Activated gamma-delta T cell (primary cell): ENCODE data around the gene RPA1.
"Not testable (repeated sequence)": the region's sequence is repeated elsewhere in the genome, so short reads cannot be mapped to it uniquely, and the experiment has no call there.

Experiments
- DNase-seq: peaks from one replicate; lab custom pipeline; 2025; lab: John Stamatoyannopoulos, UW

The RPA1 gene

GRCh38 chr17:1878419-1879121, 48.8 kb downstream of the RPA1 start:
- DNase-seq: no peak

GRCh38 chr17:1880851-1881630, 51.2 kb downstream of the RPA1 start:
- no peak for DNase-seq

- no peak for DNase-seq
Measured at GRCh38 chr17:1882836-1883235, 53.0 kb downstream of the RPA1 start.

GRCh38 chr17:1883536-1883935, 53.7 kb downstream of the RPA1 start:
- no peak for DNase-seq

GRCh38 chr17:1888741-1889140, 58.9 kb downstream of the RPA1 start:
- DNase-seq: no peak

GRCh38 chr17:1890758-1891450, 61.1 kb downstream of the RPA1 start:
- no peak for DNase-seq

GRCh38 chr17:1894753-1895339, 65.0 kb downstream of the RPA1 start:
- DNase-seq: no peak

- DNase-seq: not testable (repeated sequence)
Measured at GRCh38 chr17:1895479-1895878, 65.7 kb downstream of the RPA1 start.

- no peak for DNase-seq
Measured at GRCh38 chr17:1896243-1897104, 66.7 kb downstream of the RPA1 start.

- DNase-seq: no peak
Measured at GRCh38 chr17:1897105-1897656, 67.4 kb downstream of the RPA1 start.

GRCh38 chr17:1898332-1898731, 68.5 kb downstream of the RPA1 start:
- DNase-seq: no peak

GRCh38 chr17:1898872-1899271, 69.1 kb downstream of the RPA1 start:
- no peak for DNase-seq

GRCh38 chr17:1899403-1900000, 69.7 kb downstream of the RPA1 start:
- DNase-seq: no peak

- DNase-seq: no peak
Measured at GRCh38 chr17:1904273-1905182, 74.7 kb downstream of the RPA1 start.

GRCh38 chr17:1905190-1905913, 75.5 kb downstream of the RPA1 start:
- DNase-seq: no peak

- DNase-seq: no peak
Measured at GRCh38 chr17:1906662-1907101, 76.9 kb downstream of the RPA1 start.

- DNase-seq: no peak
Measured at GRCh38 chr17:1907216-1907631, 77.4 kb downstream of the RPA1 start.

- no peak for DNase-seq
Measured at GRCh38 chr17:1907909-1908698, 78.3 kb downstream of the RPA1 start.
